ENCODE measurements around the gene IKZF3.
"Not testable (repeated sequence)": the region's sequence is repeated elsewhere in the genome, so short reads cannot be mapped to it uniquely, and the experiment has no call there.

Gene IKZF3

DNA sequence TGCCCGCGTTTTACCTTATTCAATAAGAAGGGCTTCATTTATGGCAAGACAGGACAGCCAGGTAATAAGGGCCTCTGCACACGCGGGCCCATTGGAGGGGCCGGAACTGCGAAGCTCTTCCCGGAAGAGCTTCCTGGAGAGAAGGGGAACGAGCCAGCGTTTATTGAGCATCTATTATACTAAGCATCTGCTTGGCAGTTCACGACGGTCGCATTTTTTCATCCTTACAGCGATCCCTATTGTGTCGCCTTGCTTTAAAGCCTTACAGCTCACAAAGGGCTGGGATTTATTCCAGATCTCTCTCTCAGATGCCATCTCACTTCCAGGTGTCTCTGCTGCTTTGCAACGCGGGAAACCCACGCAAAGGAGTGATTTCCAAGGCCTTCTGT, 4.4 kb upstream of the IKZF3 start:
- Histone ChIP-seq H3K36me3 (ENCODE audit: insufficient read depth, low read length) (no peaks in the 10 kb centered on the region), H3K9ac (ENCODE audit: low read depth, low read length) (no peak overlapping the region), H3K9me3 (ENCODE audit: control insufficient read depth, insufficient read depth, low read length) (0 out of 2 replicates have a peak, but pooled peaks cover under 1% of the 10 kb centered on the region), H3K4me1 (ENCODE audit: insufficient read depth, low read length) (no peaks in the 10 kb centered on the region)

- Histone ChIP-seq H3K36me3 (ENCODE audit: insufficient read depth, low read length) (no peaks in the 10 kb centered on the region), H3K9ac (ENCODE audit: low read depth, low read length) (no peak within 1 kb of the TSS), H3K4me1 (ENCODE audit: insufficient read depth, low read length) (no peaks in the 10 kb centered on the region), H3K9me3 (ENCODE audit: control insufficient read depth, insufficient read depth, low read length) (0 out of 2 replicates have a peak, but pooled peaks cover 3% of the 10 kb centered on the region)
Observed at GRCh38 chr17:39867880-39868553, 3.9 kb upstream of the IKZF3 start, which contains the start of gene ZPBP2. TSS of gene ZPBP2 (plus strand) at chr17:39868202. CDS start at chr17:39868355, 153 bp downstream.

DNA sequence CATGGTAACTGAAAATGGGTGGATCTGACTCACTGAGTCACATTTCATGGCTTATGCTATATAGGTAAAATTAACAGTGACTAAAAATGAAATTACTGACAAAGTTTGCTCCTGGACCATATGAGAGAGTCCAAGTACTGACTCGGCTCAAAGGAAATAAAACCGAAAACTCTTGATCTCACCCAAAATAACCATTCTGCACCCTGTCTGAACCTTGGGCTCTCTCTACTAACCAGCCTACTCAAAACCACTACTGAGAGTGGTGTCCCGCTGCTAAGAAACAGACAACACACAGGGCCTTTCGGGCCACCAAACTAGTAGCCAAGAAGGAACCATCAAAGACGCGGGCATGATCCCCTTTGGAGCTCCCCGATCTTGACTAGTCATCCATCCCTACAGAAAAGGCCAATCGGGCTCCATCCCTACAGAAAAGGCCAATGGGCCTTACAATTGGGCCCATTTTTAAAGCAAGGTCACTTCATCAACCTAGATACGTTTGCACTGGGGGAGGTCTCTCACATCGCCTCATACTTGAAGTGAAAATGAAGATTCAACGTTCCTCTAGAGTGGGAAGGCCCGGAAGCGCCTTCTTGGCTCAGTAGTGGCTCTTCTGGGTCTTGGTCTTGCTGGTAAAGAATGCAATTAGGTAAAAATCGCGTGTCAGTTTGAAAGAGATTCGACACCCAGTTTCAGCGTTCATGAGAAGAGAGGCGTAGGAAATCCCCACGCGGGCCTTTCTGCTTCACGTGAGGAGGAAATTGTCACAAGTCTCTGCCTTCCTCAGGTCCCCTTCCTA, 3.2 kb upstream of the IKZF3 start:
- H3K9me3 ChIP-seq (ENCODE audit: control insufficient read depth, insufficient read depth, low read length) = 0 out of 2 replicates have a peak, but pooled peaks cover 3% of the 10 kb centered on the region

GRCh38 chr17:39866013-39866730, 2.1 kb upstream of the IKZF3 start:
- H3K4me1 ChIP-seq (ENCODE audit: insufficient read depth, low read length) = no peaks in the 10 kb centered on the region
- no peak overlapping the region for H3K9ac ChIP-seq (ENCODE audit: low read depth, low read length)
- 0 out of 2 replicates have a peak, but pooled peaks cover 3% of the 10 kb centered on the region for H3K9me3 ChIP-seq (ENCODE audit: control insufficient read depth, insufficient read depth, low read length)
- H3K36me3 ChIP-seq (ENCODE audit: insufficient read depth, low read length) = no peaks in the 10 kb centered on the region

More for the DNA sequence above, 3.2 kb upstream of the IKZF3 start:
- Histone ChIP-seq H3K9ac (ENCODE audit: low read depth, low read length) (no peak overlapping the region), H3K36me3 (ENCODE audit: insufficient read depth, low read length) (no peaks in the 10 kb centered on the region), H3K4me1 (ENCODE audit: insufficient read depth, low read length) (no peaks in the 10 kb centered on the region)

DNA sequence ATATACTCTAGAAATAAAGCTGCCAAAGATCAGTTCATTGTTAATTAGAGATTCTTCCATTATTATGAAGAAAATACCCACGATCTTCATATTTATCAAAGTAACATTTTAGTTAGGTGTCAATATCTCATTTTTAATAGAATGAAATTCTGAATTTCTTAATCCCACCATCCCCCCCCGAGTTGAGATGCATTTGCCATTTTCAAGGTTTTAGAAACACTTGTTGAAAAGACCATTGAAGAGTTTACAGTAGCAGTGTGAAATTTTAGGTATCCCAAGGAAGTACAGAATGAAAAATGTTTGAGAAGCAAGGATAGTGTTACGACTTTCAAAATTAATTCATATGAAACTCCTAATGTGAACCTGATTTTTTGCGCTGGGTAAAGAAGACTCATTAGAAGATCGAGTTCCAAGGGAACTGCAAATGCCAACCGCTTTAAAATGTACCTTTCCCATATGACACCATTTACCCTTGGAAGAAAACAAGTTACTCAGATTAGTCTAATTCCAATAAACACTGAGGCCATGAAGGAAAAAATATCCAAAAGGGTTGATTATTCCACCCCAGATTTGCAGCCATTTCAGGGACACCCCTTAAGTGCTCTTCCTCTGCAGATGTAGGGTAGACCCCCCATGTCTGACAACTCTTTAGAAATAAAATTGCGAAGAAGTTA, 731 bp downstream of the IKZF3 start:
- Histone ChIP-seq H3K36me3 (ENCODE audit: insufficient read depth, low read length) (no peaks in the 10 kb centered on the region), H3K9me3 (ENCODE audit: control insufficient read depth, insufficient read depth, low read length) (0 out of 2 replicates have a peak, but pooled peaks cover 3% of the 10 kb centered on the region), H3K9ac (ENCODE audit: low read depth, low read length) (no peak overlapping the region), H3K4me1 (ENCODE audit: insufficient read depth, low read length) (no peaks in the 10 kb centered on the region)

GRCh38 chr17:39861235-39861634, 2.9 kb downstream of the IKZF3 start:
- Histone ChIP-seq H3K9me3 (ENCODE audit: control insufficient read depth, insufficient read depth, low read length) (0 out of 2 replicates have a peak, but pooled peaks cover 3% of the 10 kb centered on the region), H3K4me1 (ENCODE audit: insufficient read depth, low read length) (no peaks in the 10 kb centered on the region), H3K36me3 (ENCODE audit: insufficient read depth, low read length) (no peaks in the 10 kb centered on the region), H3K9ac (ENCODE audit: low read depth, low read length) (no peak overlapping the region)

- not testable (repeated sequence) for H3K9me3 ChIP-seq (ENCODE audit: control insufficient read depth, insufficient read depth, low read length); H3K36me3 ChIP-seq (ENCODE audit: insufficient read depth, low read length); H3K4me1 ChIP-seq (ENCODE audit: insufficient read depth, low read length); H3K9ac ChIP-seq (ENCODE audit: low read depth, low read length)
Observed at GRCh38 chr17:39855911-39856649, 8.0 kb downstream of the IKZF3 start.

- no peak overlapping the region for H3K9ac ChIP-seq (ENCODE audit: low read depth, low read length)
- H3K36me3 ChIP-seq (ENCODE audit: insufficient read depth, low read length) = no peaks in the 10 kb centered on the region
- no peaks in the 10 kb centered on the region; the same call in 1 of the 2 replicates for H3K4me1 ChIP-seq (ENCODE audit: insufficient read depth, low read length)
- H3K9me3 ChIP-seq (ENCODE audit: control insufficient read depth, insufficient read depth, low read length) = no peaks in the 10 kb centered on the region
Observed at GRCh38 chr17:39854909-39855308, 9.2 kb downstream of the IKZF3 start.

DNA sequence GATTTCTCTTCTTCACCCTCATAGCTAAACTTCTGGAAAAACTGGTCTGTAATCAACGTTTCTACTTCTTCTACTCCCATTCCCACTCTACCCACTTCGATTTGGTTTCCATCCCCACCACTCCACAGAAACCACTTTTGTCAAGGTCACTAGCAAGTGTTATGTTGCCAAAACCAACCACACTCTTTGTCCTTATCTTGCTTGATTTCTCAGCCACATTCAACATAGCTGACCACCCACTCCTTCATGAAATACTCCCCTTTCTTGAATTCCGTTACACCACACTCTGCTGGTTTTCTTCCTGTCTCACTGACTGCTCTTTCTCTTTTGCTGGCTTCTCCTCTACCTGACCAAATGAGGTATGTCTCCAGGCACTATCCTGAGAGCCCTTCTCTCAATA, 11.9 kb downstream of the IKZF3 start:
- Histone ChIP-seq H3K9me3 (ENCODE audit: control insufficient read depth, insufficient read depth, low read length) (no peaks in the 10 kb centered on the region), H3K36me3 (ENCODE audit: insufficient read depth, low read length) (no peaks in the 10 kb centered on the region), H3K9ac (ENCODE audit: low read depth, low read length) (no peak overlapping the region), H3K4me1 (ENCODE audit: insufficient read depth, low read length) (no peaks in the 10 kb centered on the region; the same call in 1 of the 2 replicates)

DNA sequence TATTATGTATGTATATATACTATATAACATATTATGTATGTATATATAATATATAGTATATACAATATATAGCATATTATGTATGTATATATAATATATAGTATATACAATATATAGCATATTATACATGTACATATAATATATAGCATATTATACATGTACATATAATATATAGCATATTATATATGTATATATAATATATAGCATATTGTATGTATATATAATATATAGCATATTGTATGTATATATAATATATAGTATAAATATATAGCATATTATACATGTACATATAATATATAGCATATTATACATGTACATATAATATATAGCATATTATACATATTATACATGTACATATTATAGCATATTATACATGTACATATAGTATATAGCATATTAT, 13.9 kb downstream of the IKZF3 start:
- not testable (repeated sequence) for H3K36me3 ChIP-seq (ENCODE audit: insufficient read depth, low read length); H3K9ac ChIP-seq (ENCODE audit: low read depth, low read length); H3K4me1 ChIP-seq (ENCODE audit: insufficient read depth, low read length)

GRCh38 chr17:39848600-39848999, 15.5 kb downstream of the IKZF3 start:
- H3K9me3 ChIP-seq (ENCODE audit: control insufficient read depth, insufficient read depth, low read length) = no peaks in the 10 kb centered on the region
- no peaks in the 10 kb centered on the region; the same call in 1 of the 2 replicates for H3K4me1 ChIP-seq (ENCODE audit: insufficient read depth, low read length)
- H3K36me3 ChIP-seq (ENCODE audit: insufficient read depth, low read length) = no peaks in the 10 kb centered on the region
- no peak overlapping the region for H3K9ac ChIP-seq (ENCODE audit: low read depth, low read length)

More for the DNA sequence above, 13.9 kb downstream of the IKZF3 start:
- not testable (repeated sequence) for H3K9me3 ChIP-seq (ENCODE audit: control insufficient read depth, insufficient read depth, low read length)

GRCh38 chr17:39846205-39846604, 17.9 kb downstream of the IKZF3 start:
- no peaks in the 10 kb centered on the region for H3K36me3 ChIP-seq (ENCODE audit: insufficient read depth, low read length)
- no peak overlapping the region for H3K9ac ChIP-seq (ENCODE audit: low read depth, low read length)
- no peaks in the 10 kb centered on the region for H3K4me1 ChIP-seq (ENCODE audit: insufficient read depth, low read length)
- H3K9me3 ChIP-seq (ENCODE audit: control insufficient read depth, insufficient read depth, low read length) = no peaks in the 10 kb centered on the region

GRCh38 chr17:39845052-39845846, 18.9 kb downstream of the IKZF3 start:
- no peak overlapping the region for H3K9ac ChIP-seq (ENCODE audit: low read depth, low read length)
- no peaks in the 10 kb centered on the region for H3K9me3 ChIP-seq (ENCODE audit: control insufficient read depth, insufficient read depth, low read length)
- no peaks in the 10 kb centered on the region for H3K36me3 ChIP-seq (ENCODE audit: insufficient read depth, low read length)
- H3K4me1 ChIP-seq (ENCODE audit: insufficient read depth, low read length) = no peaks in the 10 kb centered on the region
